IMR-90 (cell line): Measurements from ENCODE around the gene DLGAP3. TPM values are rescaled to one million over a fixed set of nuclear protein-coding genes. Genes with fewer than 3 reads are reported as not detected.

Experiments
- ATAC-seq: fragments of 200-7000 bp; cut with Tn5 transposase; 2 replicates; pipeline ENCODE4 v1.9.1; 2020; ENCODE audit warnings: low read depth, mild to moderate bottlenecking, moderate library complexity
- BruUV-seq: library from RNA; stranded (reverse); fragments of 400-500 nt; replicated peaks from 2 replicates; lab custom pipeline; 2021; lab: Mats Ljungman, UMichigan
- CTCF ChIA-PET: fragments of 300-600 bp; formaldehyde crosslinking; extraction: SDS; loops from one replicate; lab custom pipeline; 2021; ENCODE audit warnings: antibody characterized with exemption; lab: Yijun Ruan, JAX
- POLR2A ChIA-PET: fragments of 300-600 bp; sonication (Branson Sonifier 250); formaldehyde crosslinking; loops from one replicate; lab custom pipeline; 2022; ENCODE audit warnings: antibody characterized with exemption; ENCODE audit not compliant: unreplicated experiment; lab: Charles Lee
- DNase-seq: peaks from one replicate; pipeline ENCODE4 v3.0.0; 2013
- H2AFZ ChIP-seq: replicated peaks from 2 replicates; pipeline ENCODE3; 2013; ENCODE audit warnings: low read length, mild to moderate bottlenecking; ENCODE audit not compliant: poor library complexity
- H2AK5ac ChIP-seq: 2 replicates; pipeline ENCODE4 v1.6.1; 2013; ENCODE audit warnings: low read depth, low read length, inconsistent platforms
- H2AK9ac ChIP-seq: replicated peaks from 2 replicates; pipeline ENCODE3; 2013; ENCODE audit warnings: mild to moderate bottlenecking, low read depth, low read length, moderate library complexity; ENCODE audit not compliant: poor library complexity
- H2BK120ac ChIP-seq: 2 replicates; pipeline ENCODE4 v1.6.1; 2013; ENCODE audit warnings: low read depth, low read length, inconsistent platforms
- H2BK15ac ChIP-seq: 3 replicates; pipeline ENCODE4 v1.6.1; 2013; ENCODE audit warnings: low read depth, low read length, inconsistent platforms
- H2BK20ac ChIP-seq: 2 replicates; pipeline ENCODE4 v1.6.1; 2013; ENCODE audit warnings: low read depth, mild to moderate bottlenecking, inconsistent platforms, low read length, moderate library complexity
- H2BK5ac ChIP-seq: 2 replicates; pipeline ENCODE4 v1.6.1; 2013; ENCODE audit warnings: mild to moderate bottlenecking, low read depth, low read length, inconsistent platforms; ENCODE audit not compliant: poor library complexity, severe bottlenecking
- H3K14ac ChIP-seq: replicated peaks from 2 replicates; pipeline ENCODE4 v1.6.1; 2013; ENCODE audit warnings: low read depth, low read length, inconsistent platforms
- H3K18ac ChIP-seq: 2 replicates; pipeline ENCODE4 v1.6.1; 2013; ENCODE audit warnings: low read depth, low read length, control low read depth
- H3K23ac ChIP-seq: 2 replicates; pipeline ENCODE4 v1.6.1; 2013; ENCODE audit warnings: low read depth, low read length, inconsistent platforms
- H3K27ac ChIP-seq: 2 replicates; pipeline ENCODE4 v1.5.1; 2013; ENCODE audit warnings: mild to moderate bottlenecking, control low read depth, low read length; ENCODE audit not compliant: insufficient read depth
- H3K27me3 ChIP-seq: 2 replicates; pipeline ENCODE4 v1.6.1; 2013; ENCODE audit warnings: low read length; ENCODE audit not compliant: control insufficient read depth, insufficient read depth
- H3K36me3 ChIP-seq: 2 replicates; pipeline ENCODE4 v1.6.1; 2013; ENCODE audit warnings: low read length, mixed read lengths; ENCODE audit not compliant: control insufficient read depth, insufficient read depth
- H3K4ac ChIP-seq: 2 replicates; pipeline ENCODE4 v1.6.1; 2013; ENCODE audit warnings: low read depth, low read length, inconsistent platforms
- H3K4me1 ChIP-seq: 2 replicates; pipeline ENCODE4 v1.6.1; 2013; ENCODE audit warnings: low read length, mixed read lengths; ENCODE audit not compliant: control insufficient read depth, insufficient read depth
- H3K4me2 ChIP-seq: 2 replicates; pipeline ENCODE4 v1.6.1; 2013; ENCODE audit warnings: low read depth, mild to moderate bottlenecking, control low read depth, low read length, moderate library complexity
- H3K4me3 ChIP-seq: 2 replicates; pipeline ENCODE4 v1.5.1; 2013; ENCODE audit warnings: low read depth, mild to moderate bottlenecking, control low read depth, low read length, moderate library complexity; ENCODE audit not compliant: insufficient read depth
- H3K56ac ChIP-seq: 2 replicates; pipeline ENCODE4 v1.6.1; 2013; ENCODE audit warnings: low read length, inconsistent platforms; ENCODE audit not compliant: insufficient read depth; ENCODE audit errors: extremely low read depth
- H3K79me1 ChIP-seq, 2 experiments: 2 replicates each; pipeline ENCODE4 v1.6.1; 2013; ENCODE audit warnings: low read length in 2 of 2, inconsistent platforms in 1 of 2, low read depth in 1 of 2
- H3K9ac ChIP-seq: 2 replicates; pipeline ENCODE4 v1.6.1; 2013; ENCODE audit warnings: low read depth, low read length, control low read depth
- H3K9me1 ChIP-seq: 2 replicates; pipeline ENCODE4 v1.6.1; 2013; ENCODE audit warnings: low read length, inconsistent platforms; ENCODE audit not compliant: insufficient read depth
- H3K9me3 ChIP-seq: 2 replicates; pipeline ENCODE4 v1.6.1; 2013; ENCODE audit warnings: low read length; ENCODE audit not compliant: control insufficient read depth, insufficient read depth
- H4K20me1 ChIP-seq: 2 replicates; pipeline ENCODE4 v1.6.1; 2013; ENCODE audit warnings: low read length, inconsistent platforms; ENCODE audit not compliant: insufficient read depth
- H4K5ac ChIP-seq: 2 replicates; pipeline ENCODE4 v1.6.1; 2013; ENCODE audit warnings: mild to moderate bottlenecking, low read depth, low read length, control low read depth
- H4K8ac ChIP-seq, 2 experiments: 2 replicates each; pipeline ENCODE4 v1.6.1; 2013; ENCODE audit warnings: low read depth in 2 of 2, low read length in 2 of 2, control low read depth in 1 of 2, inconsistent platforms in 1 of 2
- H4K91ac ChIP-seq: 2 replicates; pipeline ENCODE4 v1.6.1; 2013; ENCODE audit warnings: low read depth, low read length, inconsistent platforms; ENCODE audit not compliant: insufficient read depth
- BHLHE40 ChIP-seq: fragments of 150-350 bp; IDR thresholded peaks from 2 replicates; pipeline ENCODE4 v1.6.1; 2016; ENCODE audit warnings: mild to moderate bottlenecking, low read depth, low read length
- CEBPB ChIP-seq: IDR thresholded peaks from 2 replicates; pipeline ENCODE4 v1.6.1; 2012; ENCODE audit warnings: low read depth, low read length, improper control_type of control experiment
- CHD1 ChIP-seq: IDR thresholded peaks from 2 replicates; pipeline ENCODE4 v1.6.1; 2012; ENCODE audit warnings: low read depth, low read length, improper control_type of control experiment
- FOS ChIP-seq: fragments of 150-350 bp; IDR thresholded peaks from 2 replicates; pipeline ENCODE4 v1.6.1; 2016; ENCODE audit warnings: low read depth, low read length
- MAFK ChIP-seq: IDR thresholded peaks from 2 replicates; pipeline ENCODE4 v1.6.1; 2012; ENCODE audit warnings: low read depth, low read length, improper control_type of control experiment
- MXI1 ChIP-seq: IDR thresholded peaks from 2 replicates; pipeline ENCODE4 v1.6.1; 2012; ENCODE audit warnings: low read depth, mild to moderate bottlenecking, low read length, moderate library complexity, borderline replicate concordance
- POLR2A ChIP-seq: IDR thresholded peaks from 2 replicates; pipeline ENCODE4 v1.6.1; 2012; ENCODE audit warnings: mild to moderate bottlenecking, low read depth, low read length
- RFX5 ChIP-seq: IDR thresholded peaks from 2 replicates; pipeline ENCODE4 v1.8.0; 2012; ENCODE audit warnings: low read depth, mild to moderate bottlenecking, low read length, moderate library complexity
- SMC3 ChIP-seq: fragments of 150-350 bp; IDR thresholded peaks from 2 replicates; pipeline ENCODE4 v1.6.1; 2016; ENCODE audit warnings: low read depth, mild to moderate bottlenecking, antibody characterized with exemption, low read length, moderate library complexity
- WGBS, 2 experiments: methylation state at CpG; one replicate each; pipeline versions ENCODE4 v1.1.5 to v1.1.7; 2013; ENCODE audit warnings: missing lambda C conversion rate in 2 of 2; ENCODE audit not compliant: insufficient read length in 1 of 2; ENCODE audit errors: extremely low coverage in 2 of 2; 5-methylcytosine and 5-hydroxymethylcytosine counted together
- dilution Hi-C: fragments of 300-500 bp; cut with HindIII; formaldehyde crosslinking; loops from one replicate; pipeline ENCODE4 v1.14.3; 2018; ENCODE audit warnings: low sequenced_read_pairs; ENCODE audit not compliant: unreplicated experiment
- in situ Hi-C: fragments of 300-500 bp; cut with MboI; formaldehyde crosslinking; loops from 3 replicates; pipeline ENCODE4 v1.14.3; 2019; ENCODE audit warnings: low sequenced_read_pairs, inconsistent platforms, mixed read lengths
- intact Hi-C: fragments of 100-400 bp; cut with micrococcal nuclease; formaldehyde crosslinking; loops from 2 replicates; pipeline ENCODE4 v1.10.0; 2022
- polyA plus RNA-seq, 3 experiments: library from polyadenylated mRNA; depleted of rRNA; stranded (reverse); fragments of >200 nt; gene quantifications; 2 replicates each; pipeline ENCODE4 v1.2.3, GENCODE V29; 2012; ENCODE audit warnings: low replicate concordance in 1 of 3
- total RNA-seq: library from RNA; depleted of rRNA; stranded (reverse); fragments of >200 nt; gene quantifications from 2 replicates; pipeline ENCODE4 v1.2.3, GENCODE V29; 2012
- TF ChIP-seq, protein P1 (sequence below): fragments of 150-350 bp; IDR thresholded peaks from 2 replicates; pipeline ENCODE4 v1.6.1; 2016; ENCODE audit warnings: low read depth, mild to moderate bottlenecking, low read length, moderate library complexity, borderline replicate concordance

DLGAP3 gene
- total and polyA plus RNA-seq, 2 of the 4 experiments (the other 2 are of a cell fraction) = 0.02 TPM; not detected in 1

DNA sequence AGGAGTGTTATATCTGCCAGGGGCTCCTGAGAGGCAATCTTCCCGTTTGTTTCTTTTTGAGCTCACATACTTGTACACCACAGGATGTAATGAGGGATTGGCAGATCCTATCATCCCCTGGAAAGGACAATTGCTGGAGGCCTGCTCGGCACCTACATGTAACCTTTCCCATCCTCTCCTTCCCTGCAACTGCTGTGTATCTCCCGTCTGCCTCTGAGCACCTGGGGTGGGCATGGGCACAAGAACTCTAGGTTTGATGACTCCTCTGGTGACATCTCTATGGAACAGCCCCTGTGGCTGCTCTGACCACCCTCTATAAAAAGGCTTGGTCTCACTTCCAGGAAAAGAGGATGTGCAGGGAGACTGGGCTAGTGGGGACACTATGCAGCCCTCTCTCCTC lies 44.9 kb downstream of the DLGAP3 start:
- H3K18ac ChIP-seq = no peak overlapping the region
- H3K4me3 ChIP-seq = no peak overlapping the region
- intact Hi-C loops = no loop called here
- dilution Hi-C loops = no loop called here
- no peak overlapping the region for H4K8ac ChIP-seq
- no peaks in the 10 kb centered on the region for H3K79me1 ChIP-seq
- no peak overlapping the region for H3K14ac ChIP-seq
- H3K9me1 ChIP-seq = no peaks in the 10 kb centered on the region
- no peak for TF ChIP-seq RFX5
- no peak for TF ChIP-seq SMC3
- TF ChIP-seq MAFK = no peak
- no peak for TF ChIP-seq CHD1
- TF ChIP-seq CEBPB = no peak
- no peak for TF ChIP-seq MXI1
- TF ChIP-seq BHLHE40 = no peak
- TF ChIP-seq POLR2A = no peak
- TF ChIP-seq, protein P1, sequence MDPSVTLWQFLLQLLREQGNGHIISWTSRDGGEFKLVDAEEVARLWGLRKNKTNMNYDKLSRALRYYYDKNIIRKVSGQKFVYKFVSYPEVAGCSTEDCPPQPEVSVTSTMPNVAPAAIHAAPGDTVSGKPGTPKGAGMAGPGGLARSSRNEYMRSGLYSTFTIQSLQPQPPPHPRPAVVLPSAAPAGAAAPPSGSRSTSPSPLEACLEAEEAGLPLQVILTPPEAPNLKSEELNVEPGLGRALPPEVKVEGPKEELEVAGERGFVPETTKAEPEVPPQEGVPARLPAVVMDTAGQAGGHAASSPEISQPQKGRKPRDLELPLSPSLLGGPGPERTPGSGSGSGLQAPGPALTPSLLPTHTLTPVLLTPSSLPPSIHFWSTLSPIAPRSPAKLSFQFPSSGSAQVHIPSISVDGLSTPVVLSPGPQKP = no peak
- TF ChIP-seq FOS = no peak
- no peak overlapping the region for H2AK9ac ChIP-seq
- no CpG with 5 or more reads among the region's 3 CpGs for WGBS, 2 experiments
- H3K9me3 ChIP-seq = 0 out of 2 replicates have a peak, but pooled peaks cover 2% of the 10 kb centered on the region
- H3K9ac ChIP-seq = no peak overlapping the region
- no peaks in the 10 kb centered on the region for H3K36me3 ChIP-seq
- H3K27me3 ChIP-seq = peaks cover 28% of the 10 kb centered on the region
- H3K4me1 ChIP-seq = no peaks in the 10 kb centered on the region
- in situ Hi-C loops = no loop called here
- H2AFZ ChIP-seq = peak overlapping the region; percentile 75
- H2AK5ac ChIP-seq = no peak overlapping the region
- ChIA-PET POLR2A (no interaction called here), CTCF (interaction anchor here (2.0 kb wide), 1 partner anchor 18 kb away, joined by 6 read pairs; no protein-coding TSS in a partner anchor)
- H2BK120ac ChIP-seq = no peak overlapping the region
- H2BK5ac ChIP-seq = no peak overlapping the region
- H2BK15ac ChIP-seq = no peak overlapping the region
- H3K4ac ChIP-seq = no peak overlapping the region
- no peak for DNase-seq
- no peak for ATAC-seq
- H3K4me2 ChIP-seq = no peak overlapping the region
- H4K5ac ChIP-seq = no peak overlapping the region
- H3K27ac ChIP-seq = no peak overlapping the region
- BruUV-seq = no TSS peak
- no peaks in the 10 kb centered on the region for H4K20me1 ChIP-seq
- no peak overlapping the region for H4K91ac ChIP-seq
- no peak overlapping the region for H3K23ac ChIP-seq
- H2BK20ac ChIP-seq = no peak overlapping the region
- no peak overlapping the region for H3K56ac ChIP-seq
